GM18870 (cell line): ENCODE data around the gene TIGD2.

ENCODE experiments used
- ATAC-seq: cut with Tn5 transposase; IDR thresholded peaks from one replicate; pipeline ENCODE4 v1.9.1; 2021; ENCODE audit warnings: moderate library complexity; ENCODE audit not compliant: unreplicated experiment

The TIGD2 gene

GRCh38 chr4:89161841-89162240 is 50.5 kb downstream of the TIGD2 start:
- no peak for ATAC-seq

GRCh38 chr4:89162496-89162895 is 51.2 kb downstream of the TIGD2 start:
- no peak for ATAC-seq

- ATAC-seq = no peak
These were observed 51.7 kb downstream of the TIGD2 start for GRCh38 chr4:89162987-89163386.

- no peak for ATAC-seq
These were observed 53.1 kb downstream of the TIGD2 start for GRCh38 chr4:89164400-89164799.
